Measurements from ENCODE around the gene ZFAND5. TPM values are rescaled to one million over a fixed set of nuclear protein-coding genes. Genes with fewer than 3 reads are reported as not detected.

The ZFAND5 gene
- total RNA-seq, 1 experiment from 2014 or later, result 227 TPM

DNA sequence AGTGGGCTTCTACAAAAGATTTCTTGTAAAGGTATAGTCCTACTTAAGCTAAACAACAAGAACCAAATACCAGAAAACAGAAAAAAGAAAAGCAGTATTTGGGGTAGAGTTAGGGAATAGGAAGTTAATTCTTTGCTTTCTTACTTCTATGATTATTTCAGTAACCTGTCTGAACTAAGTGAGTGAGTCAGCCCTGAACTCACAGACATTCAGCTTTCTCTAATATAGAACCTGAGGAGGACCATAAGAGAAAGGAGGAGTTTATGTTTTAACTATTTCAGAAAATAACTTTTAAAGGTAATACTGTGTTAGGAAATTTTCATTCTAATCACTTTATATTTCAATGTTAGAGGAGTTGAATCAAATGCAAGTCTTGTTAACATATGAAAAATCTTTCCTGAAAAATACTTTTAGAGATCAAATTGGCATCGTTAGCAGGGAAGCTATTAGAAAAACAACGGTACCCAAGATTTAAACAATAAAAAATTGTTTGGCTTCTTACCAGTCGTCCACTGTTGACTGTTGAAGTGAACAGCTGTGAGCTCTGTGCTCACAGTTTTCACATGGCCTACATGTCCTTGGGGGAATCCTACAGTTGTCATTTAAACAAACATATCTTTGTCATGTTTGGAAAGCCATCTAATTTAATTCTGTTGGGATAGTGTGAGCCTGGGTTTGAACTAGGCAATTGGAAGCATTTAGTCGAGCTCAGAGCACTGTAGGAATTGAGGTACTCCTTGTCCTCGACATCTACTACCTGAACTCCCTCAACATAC lies 19.9 kb upstream of the ZFAND5 start:
- no peak for TF ChIP-seq EZH2 (IDR thresholded peaks at IDR 0.05; ENCODE audit: low read depth)
- TF ChIP-seq, protein P1, sequence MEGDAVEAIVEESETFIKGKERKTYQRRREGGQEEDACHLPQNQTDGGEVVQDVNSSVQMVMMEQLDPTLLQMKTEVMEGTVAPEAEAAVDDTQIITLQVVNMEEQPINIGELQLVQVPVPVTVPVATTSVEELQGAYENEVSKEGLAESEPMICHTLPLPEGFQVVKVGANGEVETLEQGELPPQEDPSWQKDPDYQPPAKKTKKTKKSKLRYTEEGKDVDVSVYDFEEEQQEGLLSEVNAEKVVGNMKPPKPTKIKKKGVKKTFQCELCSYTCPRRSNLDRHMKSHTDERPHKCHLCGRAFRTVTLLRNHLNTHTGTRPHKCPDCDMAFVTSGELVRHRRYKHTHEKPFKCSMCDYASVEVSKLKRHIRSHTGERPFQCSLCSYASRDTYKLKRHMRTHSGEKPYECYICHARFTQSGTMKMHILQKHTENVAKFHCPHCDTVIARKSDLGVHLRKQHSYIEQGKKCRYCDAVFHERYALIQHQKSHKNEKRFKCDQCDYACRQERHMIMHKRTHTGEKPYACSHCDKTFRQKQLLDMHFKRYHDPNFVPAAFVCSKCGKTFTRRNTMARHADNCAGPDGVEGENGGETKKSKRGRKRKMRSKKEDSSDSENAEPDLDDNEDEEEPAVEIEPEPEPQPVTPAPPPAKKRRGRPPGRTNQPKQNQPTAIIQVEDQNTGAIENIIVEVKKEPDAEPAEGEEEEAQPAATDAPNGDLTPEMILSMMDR (conservative IDR thresholded peaks at IDR 0.05), result no peak
- H3F3A ChIP-seq (ENCODE audit: insufficient read depth, low read depth), result peaks cover 14% of the 10 kb centered on the region; the same call in 1 of the 2 replicates
- DNase-seq, result no peak
- ChIA-PET POLR2A (ENCODE audit: unreplicated experiment) (interaction anchor here (0.7 kb wide), 1 partner anchor 58 kb away, joined by 4 read pairs; no protein-coding TSS in a partner anchor), CTCF (interaction anchor here (0.6 to 0.8 kb wide), 2 partner anchors 23 to 61 kb away, joined by 3 to 4 read pairs; no protein-coding TSS in a partner anchor)
- H2AFZ ChIP-seq, result no peak overlapping the region
- intact Hi-C loops (cut with micrococcal nuclease; ENCODE audit: unreplicated experiment), result no loop called here
- no peaks in the 10 kb centered on the region for H3K9me3 ChIP-seq (ENCODE audit: insufficient read depth, low read depth)
- H3K79me2 ChIP-seq (ENCODE audit: low read depth), result no peaks in the 10 kb centered on the region
- no peak overlapping the region for H3K27ac ChIP-seq
- H3K4me1 ChIP-seq (replicated peaks; ENCODE audit: insufficient read depth), result no peaks in the 10 kb centered on the region
- no peaks in the 10 kb centered on the region for H3K27me3 ChIP-seq (ENCODE audit: insufficient read depth, low read depth)
- no peaks in the 10 kb centered on the region for H3K36me3 ChIP-seq (ENCODE audit: low read depth)
- no peak overlapping the region for H3K4me2 ChIP-seq
- no peak overlapping the region for H3K4me3 ChIP-seq
- no peaks in the 10 kb centered on the region for H3K9me2 ChIP-seq (ENCODE audit: insufficient read depth)
- H4K20me1 ChIP-seq (ENCODE audit: insufficient read depth), result no peaks in the 10 kb centered on the region
- no TSS peak for BruUV-seq (replicated peaks)

DNA sequence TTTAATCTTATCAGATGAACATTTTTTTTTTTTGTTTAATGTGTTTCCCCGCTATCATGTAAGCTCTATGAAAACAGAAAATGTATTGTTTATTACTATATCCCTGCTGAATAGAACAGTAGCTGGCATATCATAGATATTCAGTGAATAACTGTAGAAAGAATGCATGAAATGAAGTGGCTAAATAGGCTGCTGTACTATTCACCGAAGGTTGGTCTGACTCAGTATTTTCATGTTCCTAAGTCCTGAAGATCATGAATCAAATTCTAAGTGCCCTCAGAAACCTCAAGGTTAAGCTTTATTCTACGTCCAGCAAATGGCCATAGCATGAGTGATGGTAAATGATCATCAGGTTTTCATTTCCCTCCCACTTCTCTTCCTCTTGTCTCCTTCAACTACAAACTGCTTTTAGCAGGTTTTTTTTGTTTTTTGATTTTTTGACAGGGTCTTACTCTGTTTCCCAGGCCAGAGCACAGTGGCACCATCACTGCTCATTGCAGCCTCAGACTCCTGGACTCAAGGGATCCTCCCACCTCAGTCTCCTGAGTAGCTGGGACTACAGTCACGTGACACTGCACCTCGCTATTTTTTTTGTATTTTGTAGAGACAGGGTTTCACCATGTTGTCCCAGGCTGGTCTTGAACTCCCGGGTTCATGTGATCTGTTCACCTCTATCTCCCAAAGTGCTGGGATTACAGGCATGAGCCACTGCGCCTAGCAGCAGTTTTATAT lies 19.1 kb upstream of the ZFAND5 start:
- H2AFZ ChIP-seq, result no peak overlapping the region
- H3F3A ChIP-seq (ENCODE audit: insufficient read depth, low read depth), result peaks cover 14% of the 10 kb centered on the region; the same call in 1 of the 2 replicates
- POLR2A ChIA-PET (ENCODE audit: unreplicated experiment), result interaction anchor here (0.5 to 0.7 kb wide), 5 partner anchors 79 to 409 kb away, joined by 3 to 11 read pairs (median 6); no protein-coding TSS in a partner anchor
- no peaks in the 10 kb centered on the region for H3K9me3 ChIP-seq (ENCODE audit: insufficient read depth, low read depth)
- CTCF ChIA-PET, result interaction anchor here (0.6 to 0.8 kb wide), 2 partner anchors 24 to 61 kb away, joined by 3 to 4 read pairs; no protein-coding TSS in a partner anchor
- H3K36me3 ChIP-seq (ENCODE audit: low read depth), result no peaks in the 10 kb centered on the region
- no peak overlapping the region for H3K4me3 ChIP-seq
- intact Hi-C loops (cut with micrococcal nuclease; ENCODE audit: unreplicated experiment), result no loop called here
- BruUV-seq (replicated peaks), result no TSS peak
- H3K27ac ChIP-seq, result no peak overlapping the region
- no peak overlapping the region for H3K4me2 ChIP-seq
- peak in 1 of 2 experiments; percentile 38 for DNase-seq
- no peaks in the 10 kb centered on the region for H3K9me2 ChIP-seq (ENCODE audit: insufficient read depth)
- H3K79me2 ChIP-seq (ENCODE audit: low read depth), result no peaks in the 10 kb centered on the region
- H3K4me1 ChIP-seq (replicated peaks; ENCODE audit: insufficient read depth), result no peaks in the 10 kb centered on the region
- TF ChIP-seq, protein P1 (conservative IDR thresholded peaks at IDR 0.05), result no peak
- no peak for TF ChIP-seq EZH2 (IDR thresholded peaks at IDR 0.05; ENCODE audit: low read depth)
- no peaks in the 10 kb centered on the region for H4K20me1 ChIP-seq (ENCODE audit: insufficient read depth)
- no peaks in the 10 kb centered on the region for H3K27me3 ChIP-seq (ENCODE audit: insufficient read depth, low read depth)

DNA sequence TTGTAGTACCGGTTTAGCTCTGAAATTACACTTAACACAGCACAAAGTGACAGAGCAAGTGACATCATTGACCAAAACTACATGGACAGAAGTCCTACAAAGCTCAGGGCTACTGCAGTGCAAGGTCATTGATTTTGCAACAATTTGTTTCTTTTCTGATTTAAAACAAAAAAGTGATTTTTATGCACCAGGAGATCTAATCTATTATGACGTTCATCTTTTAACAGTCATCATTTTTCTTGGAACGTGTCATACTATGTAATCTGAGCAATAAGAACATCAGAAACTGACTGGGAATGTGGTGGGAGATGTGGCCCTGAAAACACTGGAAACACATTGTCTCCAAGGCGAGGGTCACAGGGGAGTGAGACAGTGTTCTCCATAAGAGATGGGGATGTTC lies 17.4 kb upstream of the ZFAND5 start:
- no peak overlapping the region for H3K4me3 ChIP-seq
- ChIA-PET POLR2A (ENCODE audit: unreplicated experiment) (no interaction called here), CTCF (interaction anchor here (0.7 kb wide), 1 partner anchor 1727 kb away, joined by 4 read pairs; no protein-coding TSS in a partner anchor)
- H2AFZ ChIP-seq, result no peak overlapping the region
- no peaks in the 10 kb centered on the region for H4K20me1 ChIP-seq (ENCODE audit: insufficient read depth)
- H3F3A ChIP-seq (ENCODE audit: insufficient read depth, low read depth), result peaks cover 14% of the 10 kb centered on the region; the same call in 1 of the 2 replicates
- H3K27ac ChIP-seq, result no peak overlapping the region
- intact Hi-C loops (cut with micrococcal nuclease; ENCODE audit: unreplicated experiment), result no loop called here
- no peak overlapping the region for H3K4me2 ChIP-seq
- no peaks in the 10 kb centered on the region for H3K27me3 ChIP-seq (ENCODE audit: insufficient read depth, low read depth)
- no peaks in the 10 kb centered on the region for H3K4me1 ChIP-seq (replicated peaks; ENCODE audit: insufficient read depth)
- no peaks in the 10 kb centered on the region for H3K9me2 ChIP-seq (ENCODE audit: insufficient read depth)
- TF ChIP-seq EZH2 (IDR thresholded peaks at IDR 0.05; ENCODE audit: low read depth), result no peak
- TF ChIP-seq, protein P1 (conservative IDR thresholded peaks at IDR 0.05), result no peak
- DNase-seq, result no peak
- no peaks in the 10 kb centered on the region for H3K9me3 ChIP-seq (ENCODE audit: insufficient read depth, low read depth)
- no TSS peak for BruUV-seq (replicated peaks)
- H3K36me3 ChIP-seq (ENCODE audit: low read depth), result no peaks in the 10 kb centered on the region
- H3K79me2 ChIP-seq (ENCODE audit: low read depth), result no peaks in the 10 kb centered on the region
